Sigmoid colon (tissue), 3 donors: ENCODE measurements around the gene NOX1.

ENCODE experiments used
- CTCF ChIP-seq, 4 experiments: fragments of 450-650 bp in 3 of 4; fragments of 200-600 bp in 1 of 4; IDR thresholded peaks; one replicate each; pipeline ENCODE4 v1.5.1; 2016 to 2019; ENCODE audit warnings: antibody characterized with exemption in 4 of 4, mild to moderate bottlenecking in 3 of 4, moderate library complexity in 2 of 4
- POLR2A ChIP-seq, 2 donors: fragments of 450-650 bp; IDR thresholded peaks; one replicate each; pipeline ENCODE4 v1.6.1; 2016; ENCODE audit warnings: antibody characterized with exemption in 2 of 2, mild to moderate bottlenecking in 2 of 2, moderate library complexity in 2 of 2

GRCh38 chrX:100864657-100865391 lies 9.3 kb downstream of the NOX1 start:
- TF ChIP-seq CTCF (IDR thresholded peaks at IDR 0.05) (peak in 1 of 4 experiments; percentile 15), POLR2A (IDR thresholded peaks at IDR 0.05) (no peak)
